K562 (cell line): ENCODE results near the gene NOTO. TPM values are rescaled to one million over a fixed set of nuclear protein-coding genes. Genes with fewer than 3 reads are reported as not detected.

Source experiments
- COPS2 ChIP-seq: fragments of 450-650 bp; conservative IDR thresholded peaks from 2 replicates; pipeline ENCODE4 v1.6.1; 2016; ENCODE audit warnings: mild to moderate bottlenecking, moderate library complexity
- ELF2 ChIP-seq: fragments of 250-450 bp; sonication (Bioruptor Pico); IDR thresholded peaks from 2 replicates; pipeline ENCODE4 v1.5.0; 2021; ENCODE audit warnings: mild to moderate bottlenecking
- IRF1 ChIP-seq: sonication (generic); formaldehyde crosslinking; IDR thresholded peaks from 2 replicates; pipeline ENCODE4 v1.8.0; 2022; ENCODE audit warnings: missing genetic modification reagents, mild to moderate bottlenecking, borderline replicate concordance
- JUN ChIP-seq, 2 experiments: sonication (generic) in 1 of 2; formaldehyde crosslinking in 1 of 2; IDR thresholded peaks; 2 replicates each; pipeline versions ENCODE4 v1.6.1 to v1.8.0; 2012 to 2022; ENCODE audit warnings: borderline replicate concordance in 2 of 2, mild to moderate bottlenecking in 2 of 2, improper control_type of control experiment in 1 of 2, low read depth in 1 of 2, low read length in 1 of 2, missing genetic modification reagents in 1 of 2
- KDM1A ChIP-seq, 2 experiments: fragments of 450-650 bp; IDR thresholded peaks; 2 replicates each; pipeline ENCODE4 v1.6.1; 2016; ENCODE audit warnings: mild to moderate bottlenecking in 2 of 2
- MAX ChIP-seq: sonication (generic); formaldehyde crosslinking; IDR thresholded peaks from 2 replicates; pipeline ENCODE4 v1.9.0; 2022; ENCODE audit warnings: mild to moderate bottlenecking, missing genetic modification reagents
- NR2C2 ChIP-seq, 2 experiments: fragments of 200-800 bp in 1 of 2; sonication (Bioruptor generic) in 1 of 2; sonication (generic) in 1 of 2; formaldehyde crosslinking in 1 of 2; IDR thresholded peaks; 2 replicates each; pipeline versions ENCODE4 v1.6.1 to v1.8.0; 2016 to 2022; ENCODE audit warnings: mild to moderate bottlenecking in 1 of 2, missing compliant biosample characterization in 1 of 2, missing genetic modification characterization in 1 of 2, missing genetic modification reagents in 1 of 2
- RBM39 ChIP-seq: fragments of 200-400 bp; formaldehyde crosslinking; optimal IDR thresholded peaks from 2 replicates; pipeline ENCODE3; 2018; ENCODE audit warnings: low read depth, low read length
- REST ChIP-seq, 2 experiments: fragments of 450-650 bp; formaldehyde crosslinking in 1 of 2; IDR thresholded peaks; 2 replicates each; pipeline versions ENCODE4 v1.4.0 to v1.6.1; 2014 to 2020; ENCODE audit warnings: mild to moderate bottlenecking in 2 of 2, borderline replicate concordance in 1 of 2, low read depth in 1 of 2
- TBP ChIP-seq: optimal IDR thresholded peaks from 2 replicates; pipeline ENCODE3; 2011; ENCODE audit warnings: low read depth, low read length, improper control_type of control experiment
- TOE1 ChIP-seq, 2 experiments: fragments of 450-650 bp in 1 of 2; sonication (generic) in 1 of 2; formaldehyde crosslinking in 1 of 2; IDR thresholded peaks; 2 replicates each; pipeline versions ENCODE4 v1.7.1 to v1.8.0; 2016 to 2022; ENCODE audit warnings: borderline replicate concordance in 2 of 2, mild to moderate bottlenecking in 2 of 2, antibody characterized with exemption in 1 of 2, inconsistent platforms in 1 of 2, low read depth in 1 of 2, missing genetic modification reagents in 1 of 2, moderate library complexity in 1 of 2
- TSC22D4 ChIP-seq: fragments of 450-650 bp; IDR thresholded peaks from 2 replicates; pipeline ENCODE4 v1.6.1; 2016; ENCODE audit warnings: missing genetic modification characterization, missing biosample characterization, control low read depth
- USF2 ChIP-seq: sonication (generic); formaldehyde crosslinking; IDR thresholded peaks from 2 replicates; pipeline ENCODE4 v1.5.0; 2020; ENCODE audit warnings: missing genetic modification reagents
- ZNF436 ChIP-seq: fragments of 250-450, 450-650 bp; sonication (Bioruptor Pico); formaldehyde crosslinking; IDR thresholded peaks from 2 replicates; pipeline ENCODE4 v1.7.0; 2020; ENCODE audit warnings: mild to moderate bottlenecking
- ZNF76 ChIP-seq: fragments of 250-450 bp; sonication (Bioruptor Pico); IDR thresholded peaks from 2 replicates; pipeline ENCODE4 v1.4.0; 2020; ENCODE audit warnings: mild to moderate bottlenecking, moderate library complexity, borderline replicate concordance
- polyA plus RNA-seq, 8 experiments: library from polyadenylated mRNA; depleted of rRNA in 4 of 8; stranded (reverse) in 5 of 8; unstranded in 3 of 8; fragments of >200 nt; fragmentation: Nextera tagmentation in 2 of 8; fragmentation: Illumina TruSeq in 1 of 8; extraction: Ambion mirVana in 2 of 8; extraction: Trizol in 1 of 8; gene quantifications; 2 replicates each; pipeline versions ENCODE4 v1.2.1 to v1.2.3, GENCODE V29; 2011 to 2014; ENCODE audit warnings: inconsistent platforms in 1 of 8, missing spikeins in 1 of 8
- total RNA-seq, 7 experiments: library from RNA; depleted of rRNA in 6 of 7; stranded (reverse); fragments of >200 nt in 6 of 7; fragmentation: Illumina TruSeq in 2 of 7; extraction: Trizol in 2 of 7; gene quantifications; 2 replicates each; pipeline versions ENCODE4 v1.2.1 to v1.2.3, GENCODE V29; 2011 to 2021; ENCODE audit warnings: low replicate concordance in 1 of 7

The NOTO gene
- total and polyA plus RNA-seq, 9 of the 15 experiments (the other 6 are each of a cell fraction or from before 2014, with no cell fraction given): not detected

- no peak for TF ChIP-seq TOE1 (IDR thresholded peaks at IDR 0.05; ENCODE audit: borderline replicate concordance)
- no peak for TF ChIP-seq TOE1 (CRISPR knock-in tag; IDR thresholded peaks at IDR 0.05; ENCODE audit: borderline replicate concordance, low read depth)
- no peak for TF ChIP-seq NR2C2 (CRISPR knock-in tag; IDR thresholded peaks at IDR 0.05)
- TF ChIP-seq NR2C2 (tag; IDR thresholded peaks at IDR 0.05): no peak
- TF ChIP-seq JUN (IDR thresholded peaks at IDR 0.05; ENCODE audit: borderline replicate concordance, low read depth, low read length): no peak
- no peak for TF ChIP-seq JUN (CRISPR knock-in tag; IDR thresholded peaks at IDR 0.05; ENCODE audit: borderline replicate concordance)
- TF ChIP-seq ZNF436 (CRISPR knock-in tag): no peak
- TF ChIP-seq KDM1A (IDR thresholded peaks at IDR 0.05): peak; percentile 77 to 84
- no peak for TF ChIP-seq USF2 (CRISPR knock-in tag)
- no peak for TF ChIP-seq ZNF76 (CRISPR knock-in tag)
- no peak for TF ChIP-seq COPS2
- peak; percentile 68 for TF ChIP-seq REST (IDR thresholded peaks at IDR 0.05; ENCODE audit: borderline replicate concordance)
- no peak for TF ChIP-seq REST (CRISPR knock-in tag; IDR thresholded peaks at IDR 0.05; ENCODE audit: low read depth)
- no peak for TF ChIP-seq TBP
- no peak for TF ChIP-seq RBM39
- no peak for TF ChIP-seq IRF1
- TF ChIP-seq ELF2 (CRISPR knock-in tag): no peak
- TF ChIP-seq TSC22D4 (tag): no peak
- no peak for TF ChIP-seq MAX (CRISPR knock-in tag)
These were observed 38.6 kb upstream of the NOTO start (continued) for GRCh38 chr2:73163483-73164367.
